GM18951 (cell line): Measurements from ENCODE around the gene POLR2E.
"Not testable (repeated sequence)": the region's sequence is repeated elsewhere in the genome, so short reads cannot be mapped to it uniquely, and the experiment has no call there.

ENCODE experiments used
- POLR2A ChIP-seq: IDR thresholded peaks from 4 replicates; pipeline ENCODE4 v1.6.1; 2011; ENCODE audit warnings: mild to moderate bottlenecking; ENCODE audit not compliant: insufficient read length, insufficient read depth; ENCODE audit errors: extremely low read depth
- in situ Hi-C: fragments of 300-500 bp; cut with MboI; formaldehyde crosslinking; loops from one replicate; pipeline ENCODE4 v1.12.0; 2022; ENCODE audit warnings: low sequenced_read_pairs, mixed read lengths, inconsistent platforms; ENCODE audit not compliant: unreplicated experiment

Gene POLR2E

GRCh38 chr19:1122021-1122971 is 27.1 kb upstream of the POLR2E start:
- no peak for TF ChIP-seq POLR2A
- in situ Hi-C loops = no loop called here

- no peak for TF ChIP-seq POLR2A
- in situ Hi-C loops = no loop called here
Measured at GRCh38 chr19:1121395-1121794, 26.2 kb upstream of the POLR2E start.

- no peak for TF ChIP-seq POLR2A
- in situ Hi-C loops = no loop called here
Measured at GRCh38 chr19:1119475-1120217, 24.5 kb upstream of the POLR2E start.

GRCh38 chr19:1118999-1119398 is 23.8 kb upstream of the POLR2E start:
- in situ Hi-C loops = no loop called here
- no peak for TF ChIP-seq POLR2A

- in situ Hi-C loops = no loop called here
- no peak for TF ChIP-seq POLR2A
Measured at GRCh38 chr19:1117654-1118053, 22.5 kb upstream of the POLR2E start.

- TF ChIP-seq POLR2A = no peak
- in situ Hi-C loops = no loop called here
Measured at GRCh38 chr19:1116726-1117581, 21.8 kb upstream of the POLR2E start.

- in situ Hi-C loops = no loop called here
- no peak for TF ChIP-seq POLR2A
Measured at GRCh38 chr19:1115646-1116420, 20.7 kb upstream of the POLR2E start.

GRCh38 chr19:1114728-1115127 is 19.6 kb upstream of the POLR2E start:
- in situ Hi-C loops = not testable (repeated sequence)

- in situ Hi-C loops = no loop called here
Measured at GRCh38 chr19:1113986-1114483, 18.9 kb upstream of the POLR2E start.

GRCh38 chr19:1113030-1113985 is 18.1 kb upstream of the POLR2E start:
- in situ Hi-C loops = no loop called here
- TF ChIP-seq POLR2A = no peak

More at GRCh38 chr19:1113986-1114483, 18.9 kb upstream of the POLR2E start:
- TF ChIP-seq POLR2A = no peak
